ENCODE data around the gene PLIN4. TPM values are rescaled to one million over a fixed set of nuclear protein-coding genes. Genes with fewer than 3 reads are reported as not detected.

The PLIN4 gene
- polyA plus RNA-seq, 1 donor (not counting 4 experiments of a cell fraction or from before 2014, with no cell fraction given): not detected

DNA sequence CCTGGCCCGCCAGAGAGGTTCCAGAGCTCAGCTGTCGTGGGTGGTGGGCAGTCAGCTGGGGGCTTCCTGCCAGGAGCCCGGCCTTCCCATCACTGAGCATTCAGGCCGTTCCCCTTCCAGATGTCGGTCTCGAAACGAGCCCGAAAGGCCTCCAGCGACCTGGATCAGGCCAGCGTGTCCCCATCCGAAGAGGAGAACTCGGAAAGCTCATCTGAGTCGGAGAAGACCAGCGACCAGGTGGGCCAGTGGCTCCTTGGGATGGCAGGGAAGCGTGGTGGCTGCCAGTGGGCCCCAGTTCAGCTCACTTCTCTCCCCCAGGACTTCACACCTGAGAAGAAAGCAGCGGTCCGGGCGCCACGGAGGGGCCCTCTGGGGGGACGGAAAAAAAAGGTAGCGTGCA lies 26.8 kb downstream of the PLIN4 start:
- Histone ChIP-seq H4K20me1 (ENCODE audit: control insufficient read depth, extremely low read depth, insufficient read depth, low read length) (no peaks in the 10 kb centered on the region), H3K79me2 (ENCODE audit: control insufficient read depth, insufficient read depth, low read length) (no peaks in the 10 kb centered on the region), H3K9ac (ENCODE audit: control insufficient read depth, extremely low read depth, insufficient read depth, low read length) (no peak overlapping the region), H3K4me1 (ENCODE audit: control insufficient read depth, extremely low read depth, insufficient read depth, low read length) (no peaks in the 10 kb centered on the region), H3K9me3 (ENCODE audit: control insufficient read depth, low read depth, low read length) (no peaks in the 10 kb centered on the region), H3K4me3 (ENCODE audit: control insufficient read depth in 2 of 3, extremely low read depth in 1 of 3, insufficient read depth in 2 of 3, low read depth in 1 of 3, low read length in 3 of 3) (no peak overlapping the region), H3K27ac (ENCODE audit: control insufficient read depth, insufficient read depth, low read length) (no peak overlapping the region), H3K4me2 (ENCODE audit: control insufficient read depth, extremely low read depth, insufficient read depth, low read depth, low read length) (no peak overlapping the region), H3K27me3 (ENCODE audit: control insufficient read depth, extremely low read depth, insufficient read depth, low read length) (no peaks in the 10 kb centered on the region), H3K36me3 (ENCODE audit: control insufficient read depth in 2 of 2, extremely low read depth in 1 of 2, insufficient read depth in 2 of 2, low read length in 2 of 2) (peaks cover 11 to 22% of the 10 kb centered on the region in 2 experiments), H2AFZ (ENCODE audit: control insufficient read depth, low read length) (no peak overlapping the region), H3K9me1 (ENCODE audit: control insufficient read depth, extremely low read depth, insufficient read depth, low read length) (no peaks in the 10 kb centered on the region)
- FAIRE-seq: no peak
- DNase-seq (ENCODE audit: low read depth, low spot score): no peak
- dilution Hi-C loops (cut with MboI; ENCODE audit: extremely low pct_ligation_motif_present, low sequenced_read_pairs): no loop called here
- no peak for TF ChIP-seq EZH2 (IDR thresholded peaks at IDR 0.05; ENCODE audit: low read length)

DNA sequence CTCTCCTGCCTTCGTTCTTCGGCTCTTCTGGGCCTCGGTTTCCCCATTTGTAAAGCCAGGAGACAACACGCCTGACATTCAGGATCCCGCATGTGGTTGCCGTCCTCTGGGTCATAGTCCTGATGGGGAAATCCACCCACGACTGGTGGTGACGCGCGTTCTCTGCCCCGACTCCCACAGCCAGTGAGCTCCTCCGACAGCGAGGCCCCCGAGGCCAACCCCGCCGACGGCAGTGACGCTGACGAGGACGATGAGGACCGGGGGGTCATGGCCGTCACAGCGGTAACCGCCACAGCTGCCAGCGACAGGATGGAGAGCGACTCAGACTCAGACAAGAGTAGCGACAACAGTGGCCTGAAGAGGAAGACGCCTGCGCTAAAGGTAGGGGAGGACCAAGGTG lies 29.8 kb downstream of the PLIN4 start:
- Histone ChIP-seq H3K4me1 (ENCODE audit: control insufficient read depth, extremely low read depth, insufficient read depth, low read length) (no peaks in the 10 kb centered on the region), H3K9me3 (ENCODE audit: control insufficient read depth, low read depth, low read length) (no peaks in the 10 kb centered on the region), H3K9me1 (ENCODE audit: control insufficient read depth, extremely low read depth, insufficient read depth, low read length) (no peaks in the 10 kb centered on the region), H3K27me3 (ENCODE audit: control insufficient read depth, extremely low read depth, insufficient read depth, low read length) (no peaks in the 10 kb centered on the region), H2AFZ (ENCODE audit: control insufficient read depth, low read length) (no peak overlapping the region), H4K20me1 (ENCODE audit: control insufficient read depth, extremely low read depth, insufficient read depth, low read length) (no peaks in the 10 kb centered on the region), H3K4me3 (ENCODE audit: control insufficient read depth in 2 of 3, extremely low read depth in 1 of 3, insufficient read depth in 2 of 3, low read depth in 1 of 3, low read length in 3 of 3) (no peak overlapping the region), H3K79me2 (ENCODE audit: control insufficient read depth, insufficient read depth, low read length) (no peaks in the 10 kb centered on the region), H3K9ac (ENCODE audit: control insufficient read depth, extremely low read depth, insufficient read depth, low read length) (no peak overlapping the region), H3K36me3 (ENCODE audit: control insufficient read depth in 2 of 2, extremely low read depth in 1 of 2, insufficient read depth in 2 of 2, low read length in 2 of 2) (peaks cover 10 to 18% of the 10 kb centered on the region in 2 experiments), H3K4me2 (ENCODE audit: control insufficient read depth, extremely low read depth, insufficient read depth, low read depth, low read length) (no peak overlapping the region), H3K27ac (ENCODE audit: control insufficient read depth, insufficient read depth, low read length) (no peak overlapping the region)
- TF ChIP-seq, protein P1, sequence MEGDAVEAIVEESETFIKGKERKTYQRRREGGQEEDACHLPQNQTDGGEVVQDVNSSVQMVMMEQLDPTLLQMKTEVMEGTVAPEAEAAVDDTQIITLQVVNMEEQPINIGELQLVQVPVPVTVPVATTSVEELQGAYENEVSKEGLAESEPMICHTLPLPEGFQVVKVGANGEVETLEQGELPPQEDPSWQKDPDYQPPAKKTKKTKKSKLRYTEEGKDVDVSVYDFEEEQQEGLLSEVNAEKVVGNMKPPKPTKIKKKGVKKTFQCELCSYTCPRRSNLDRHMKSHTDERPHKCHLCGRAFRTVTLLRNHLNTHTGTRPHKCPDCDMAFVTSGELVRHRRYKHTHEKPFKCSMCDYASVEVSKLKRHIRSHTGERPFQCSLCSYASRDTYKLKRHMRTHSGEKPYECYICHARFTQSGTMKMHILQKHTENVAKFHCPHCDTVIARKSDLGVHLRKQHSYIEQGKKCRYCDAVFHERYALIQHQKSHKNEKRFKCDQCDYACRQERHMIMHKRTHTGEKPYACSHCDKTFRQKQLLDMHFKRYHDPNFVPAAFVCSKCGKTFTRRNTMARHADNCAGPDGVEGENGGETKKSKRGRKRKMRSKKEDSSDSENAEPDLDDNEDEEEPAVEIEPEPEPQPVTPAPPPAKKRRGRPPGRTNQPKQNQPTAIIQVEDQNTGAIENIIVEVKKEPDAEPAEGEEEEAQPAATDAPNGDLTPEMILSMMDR (optimal IDR thresholded peaks at IDR 0.05 in 1 of 3, IDR thresholded peaks at IDR 0.05 in 1 of 3, conservative IDR thresholded peaks at IDR 0.05 in 1 of 3; ENCODE audit: extremely low read depth in 1 of 3, insufficient read depth in 2 of 3, low read length in 3 of 3): no peak
- TF ChIP-seq EZH2 (IDR thresholded peaks at IDR 0.05; ENCODE audit: low read length): no peak
- no peak for FAIRE-seq
- no peak for DNase-seq (ENCODE audit: low read depth, low spot score)
- dilution Hi-C loops (cut with MboI; ENCODE audit: extremely low pct_ligation_motif_present, low sequenced_read_pairs): no loop called here

DNA sequence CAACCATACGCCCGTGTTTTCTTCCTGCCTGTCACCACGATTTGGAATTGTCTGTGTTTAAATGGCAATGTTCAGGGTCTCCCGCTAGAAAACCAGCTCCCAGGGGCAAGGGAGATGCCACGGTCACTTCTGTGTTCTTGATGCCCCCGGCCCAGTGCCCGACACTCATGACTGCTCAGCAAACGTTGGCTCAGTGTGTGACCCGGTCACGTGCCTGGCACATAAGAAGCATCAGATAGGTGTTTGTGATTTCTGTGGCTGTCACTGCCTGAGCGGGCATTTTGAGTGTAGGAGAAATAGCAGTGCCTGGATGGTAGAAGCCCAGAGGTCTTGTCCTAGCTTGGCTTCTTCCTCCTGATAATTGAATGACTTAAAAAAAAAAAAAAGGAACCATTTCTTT lies 30.7 kb downstream of the PLIN4 start:
- TF ChIP-seq, protein P1 (optimal IDR thresholded peaks at IDR 0.05 in 1 of 3, IDR thresholded peaks at IDR 0.05 in 1 of 3, conservative IDR thresholded peaks at IDR 0.05 in 1 of 3; ENCODE audit: extremely low read depth in 1 of 3, insufficient read depth in 2 of 3, low read length in 3 of 3): no peak
- TF ChIP-seq EZH2 (IDR thresholded peaks at IDR 0.05; ENCODE audit: low read length): no peak
- Histone ChIP-seq H3K9me1 (ENCODE audit: control insufficient read depth, extremely low read depth, insufficient read depth, low read length) (no peaks in the 10 kb centered on the region), H3K4me1 (ENCODE audit: control insufficient read depth, extremely low read depth, insufficient read depth, low read length) (no peaks in the 10 kb centered on the region), H3K27me3 (ENCODE audit: control insufficient read depth, extremely low read depth, insufficient read depth, low read length) (no peaks in the 10 kb centered on the region), H3K4me3 (ENCODE audit: control insufficient read depth in 2 of 3, extremely low read depth in 1 of 3, insufficient read depth in 2 of 3, low read depth in 1 of 3, low read length in 3 of 3) (no peak overlapping the region), H4K20me1 (ENCODE audit: control insufficient read depth, extremely low read depth, insufficient read depth, low read length) (no peaks in the 10 kb centered on the region), H2AFZ (ENCODE audit: control insufficient read depth, low read length) (no peak overlapping the region), H3K9me3 (ENCODE audit: control insufficient read depth, low read depth, low read length) (no peaks in the 10 kb centered on the region), H3K4me2 (ENCODE audit: control insufficient read depth, extremely low read depth, insufficient read depth, low read depth, low read length) (no peak overlapping the region), H3K9ac (ENCODE audit: control insufficient read depth, extremely low read depth, insufficient read depth, low read length) (no peak overlapping the region), H3K36me3 (ENCODE audit: control insufficient read depth in 2 of 2, extremely low read depth in 1 of 2, insufficient read depth in 2 of 2, low read length in 2 of 2) (peaks cover 14 to 18% of the 10 kb centered on the region in 2 experiments), H3K79me2 (ENCODE audit: control insufficient read depth, insufficient read depth, low read length) (no peaks in the 10 kb centered on the region), H3K27ac (ENCODE audit: control insufficient read depth, insufficient read depth, low read length) (no peak overlapping the region)
- DNase-seq (ENCODE audit: low read depth, low spot score): no peak
- dilution Hi-C loops (cut with MboI; ENCODE audit: extremely low pct_ligation_motif_present, low sequenced_read_pairs): no loop called here
- no peak for FAIRE-seq

All from keratinocyte (primary cell).